GM13977 (cell line): ENCODE measurements around the gene APOL2.

Experiments
- DNase-seq: peaks from one replicate; pipeline ENCODE4 v3.0.0; 2012; ENCODE audit warnings: low spot score
- CTCF ChIP-seq: IDR thresholded peaks from 2 replicates; pipeline ENCODE4 v1.5.1; 2012; ENCODE audit warnings: mild to moderate bottlenecking, control low read depth; ENCODE audit not compliant: insufficient read depth; ENCODE audit errors: extremely low read depth, missing control alignments
- in situ Hi-C: fragments of 300-500 bp; cut with MboI; formaldehyde crosslinking; loops from one replicate; pipeline ENCODE4 v1.12.0; 2022; ENCODE audit warnings: low sequenced_read_pairs, low pct_unique_long_range_greater_than_20kb, mixed read lengths, inconsistent platforms; ENCODE audit not compliant: unreplicated experiment

The APOL2 gene

GRCh38 chr22:36184433-36185025, 54.8 kb downstream of the APOL2 start:
- in situ Hi-C loops, result no loop called here
- DNase-seq, result no peak

GRCh38 chr22:36183446-36183845, 55.9 kb downstream of the APOL2 start:
- in situ Hi-C loops, result no loop called here
- no peak for TF ChIP-seq CTCF
- no peak for DNase-seq

More at GRCh38 chr22:36184433-36185025, 54.8 kb downstream of the APOL2 start:
- no peak for TF ChIP-seq CTCF

GRCh38 chr22:36182857-36183256, 56.5 kb downstream of the APOL2 start:
- in situ Hi-C loops, result no loop called here
- no peak for DNase-seq
- no peak for TF ChIP-seq CTCF

GRCh38 chr22:36182056-36182455, 57.3 kb downstream of the APOL2 start:
- no peak for TF ChIP-seq CTCF
- DNase-seq, result no peak
- in situ Hi-C loops, result no loop called here

- in situ Hi-C loops, result no loop called here
- TF ChIP-seq CTCF, result no peak
- DNase-seq, result no peak
Observed at GRCh38 chr22:36180928-36181327, 58.4 kb downstream of the APOL2 start.

- peak; percentile 86 for TF ChIP-seq CTCF
- in situ Hi-C loops, result no loop called here
- peak; percentile 80 for DNase-seq
Observed at GRCh38 chr22:36180038-36180880, 59.1 kb downstream of the APOL2 start.
